GM18519 (cell line): ENCODE data around the gene RNF141.

ENCODE experiments used
- ATAC-seq: cut with Tn5 transposase; IDR thresholded peaks from one replicate; pipeline ENCODE4 v1.9.1; 2021; ENCODE audit warnings: mild to moderate bottlenecking, moderate library complexity; ENCODE audit not compliant: unreplicated experiment, low FRiP score

The RNF141 gene

DNA sequence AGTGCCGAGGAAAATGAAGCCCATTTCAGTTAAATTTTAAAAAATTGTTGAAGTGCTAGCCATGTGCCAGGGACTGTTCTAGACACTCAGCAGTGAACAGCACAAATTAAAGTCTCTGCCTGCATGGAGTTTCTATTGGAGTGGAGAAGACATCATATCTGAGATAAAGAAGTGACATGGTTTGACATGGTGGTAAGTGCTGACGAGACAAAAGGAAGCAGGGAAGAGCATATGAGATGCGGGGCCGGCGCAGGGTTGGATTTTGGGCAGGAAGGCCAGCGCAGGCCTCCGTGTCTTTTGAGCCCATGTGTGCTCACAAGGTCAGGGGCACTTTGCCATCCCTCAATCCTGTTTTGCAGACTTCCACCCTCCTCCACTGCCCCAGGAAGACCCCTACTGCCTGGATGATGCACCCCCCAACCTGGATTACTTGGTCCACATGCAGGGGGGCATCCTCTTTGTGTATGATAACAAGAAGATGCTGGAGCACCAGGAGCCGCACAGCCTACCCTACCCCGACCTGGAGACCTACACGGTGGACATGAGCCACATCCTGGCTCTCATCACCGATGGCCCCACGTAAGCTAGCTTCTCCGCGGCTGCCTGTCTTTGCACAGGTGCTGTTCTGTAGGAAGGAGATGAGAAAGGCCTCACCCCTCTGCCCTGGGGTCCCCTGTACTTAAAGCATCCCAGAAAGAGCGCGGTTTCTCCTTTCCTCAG lies 56.4 kb downstream of the RNF141 start:
- ATAC-seq: no peak

DNA sequence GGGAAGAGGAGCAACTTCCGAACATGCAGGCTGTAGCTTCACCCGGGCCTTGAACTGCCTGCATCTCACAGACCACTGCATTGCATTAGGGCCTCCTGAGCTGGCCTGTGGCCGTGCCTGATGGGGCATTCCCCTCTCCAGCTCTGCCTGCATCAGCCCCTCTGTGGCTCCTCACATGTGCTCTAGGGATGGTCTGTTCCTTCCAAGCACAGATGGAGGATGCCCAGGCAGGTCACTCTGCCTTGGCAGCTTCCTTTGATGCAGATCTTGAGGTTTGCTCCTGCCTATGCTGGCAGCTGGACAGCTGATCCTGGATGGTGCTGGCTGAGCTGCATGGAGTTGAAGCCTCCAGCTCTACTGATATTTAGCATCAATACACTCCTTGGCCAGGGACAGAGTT lies 57.4 kb downstream of the RNF141 start:
- no peak for ATAC-seq

DNA sequence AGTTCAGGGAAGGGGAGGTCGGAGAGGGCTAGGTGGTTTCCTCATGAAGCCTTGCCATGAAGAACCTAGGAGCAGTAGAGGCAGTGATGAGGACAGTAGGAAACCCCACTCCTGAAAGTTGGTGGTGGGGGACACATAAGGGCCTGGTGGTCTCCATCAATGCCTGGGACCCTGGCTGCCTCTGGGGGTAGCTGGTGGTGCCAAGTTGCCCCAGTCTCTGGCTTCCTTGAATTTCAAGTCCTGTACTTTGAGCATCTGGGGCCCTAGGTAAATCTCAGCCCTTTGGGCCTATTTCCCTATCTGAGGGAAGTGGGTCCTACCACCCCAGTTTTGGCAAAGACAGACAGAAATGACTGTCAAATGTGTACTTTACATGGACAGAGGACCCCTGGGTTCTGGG lies 57.8 kb downstream of the RNF141 start:
- no peak for ATAC-seq

DNA sequence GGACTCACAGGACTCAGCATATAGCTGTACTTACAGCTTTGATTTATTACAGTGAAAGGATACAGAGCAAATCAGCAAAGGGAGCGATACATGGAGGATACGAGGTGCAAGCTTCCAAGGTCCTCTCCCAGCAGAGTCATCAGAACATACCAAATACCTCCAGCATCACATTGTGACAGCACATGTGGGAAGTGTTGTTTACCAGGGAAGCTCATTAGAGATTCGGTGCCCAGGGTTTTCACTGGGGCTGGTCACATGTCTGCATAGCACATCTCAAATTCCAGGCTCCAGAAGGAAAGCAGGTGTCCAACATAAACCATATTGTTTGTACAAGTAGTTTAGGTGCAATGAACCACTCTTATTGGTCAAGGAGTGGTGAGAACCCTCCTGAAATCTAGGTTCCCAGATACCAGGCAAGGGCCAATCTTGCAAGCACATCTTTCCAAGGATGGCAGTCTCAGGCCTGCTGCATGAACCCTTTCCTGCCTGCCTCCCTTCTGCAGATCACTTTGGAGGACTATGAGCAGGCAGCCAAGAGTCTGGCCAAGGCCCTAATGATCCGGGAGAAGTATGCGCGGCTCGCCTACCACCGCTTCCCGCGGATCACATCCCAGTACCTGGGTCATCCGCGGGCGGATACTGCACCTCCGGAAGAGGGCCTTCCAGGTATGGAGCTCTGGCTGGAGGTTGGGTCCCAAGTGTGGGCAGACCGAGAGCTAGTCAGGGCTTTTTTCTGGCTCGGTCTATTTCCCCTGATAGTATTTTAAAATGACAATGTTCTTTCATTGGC lies 59.2 kb downstream of the RNF141 start:
- no peak for ATAC-seq

DNA sequence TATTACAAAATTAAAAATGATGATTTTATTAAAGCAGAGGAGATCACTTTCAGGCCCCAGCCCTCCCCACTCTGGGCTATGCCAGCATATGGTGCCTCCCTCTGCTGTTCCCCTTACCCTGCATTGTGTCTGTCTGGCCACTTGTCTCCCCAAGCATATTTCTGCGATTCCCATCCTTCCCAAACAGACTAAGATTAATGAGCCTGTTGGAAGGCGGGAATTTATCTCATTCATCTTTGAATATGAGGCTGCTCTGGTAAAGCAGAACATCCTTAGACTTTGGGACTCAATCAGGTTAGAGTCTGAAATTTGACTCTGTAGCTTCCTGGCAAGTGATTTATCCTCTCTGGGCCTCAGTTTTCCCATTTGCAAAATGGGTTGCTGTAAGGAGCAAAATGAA lies 60.2 kb downstream of the RNF141 start:
- ATAC-seq: no peak

DNA sequence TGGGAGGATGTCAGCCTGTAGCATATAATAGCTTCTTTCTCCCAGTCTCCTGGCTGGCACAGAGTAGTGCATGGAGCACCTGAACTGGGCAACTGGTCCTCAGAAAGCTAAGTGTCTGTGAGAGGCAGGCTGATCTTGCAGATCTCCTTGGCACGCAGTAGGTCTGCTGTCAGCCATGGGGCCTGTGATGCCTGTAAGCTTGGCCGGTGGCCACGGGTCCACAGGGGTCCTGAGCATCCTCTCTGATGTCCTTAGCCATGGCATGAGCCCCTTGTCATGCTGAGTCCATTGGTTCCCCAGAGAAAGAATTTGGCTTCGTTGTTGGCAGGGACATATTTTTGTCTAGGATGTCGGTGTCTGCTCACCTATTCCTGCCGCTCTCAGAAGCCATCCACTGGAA lies 61.0 kb downstream of the RNF141 start:
- ATAC-seq: no peak

DNA sequence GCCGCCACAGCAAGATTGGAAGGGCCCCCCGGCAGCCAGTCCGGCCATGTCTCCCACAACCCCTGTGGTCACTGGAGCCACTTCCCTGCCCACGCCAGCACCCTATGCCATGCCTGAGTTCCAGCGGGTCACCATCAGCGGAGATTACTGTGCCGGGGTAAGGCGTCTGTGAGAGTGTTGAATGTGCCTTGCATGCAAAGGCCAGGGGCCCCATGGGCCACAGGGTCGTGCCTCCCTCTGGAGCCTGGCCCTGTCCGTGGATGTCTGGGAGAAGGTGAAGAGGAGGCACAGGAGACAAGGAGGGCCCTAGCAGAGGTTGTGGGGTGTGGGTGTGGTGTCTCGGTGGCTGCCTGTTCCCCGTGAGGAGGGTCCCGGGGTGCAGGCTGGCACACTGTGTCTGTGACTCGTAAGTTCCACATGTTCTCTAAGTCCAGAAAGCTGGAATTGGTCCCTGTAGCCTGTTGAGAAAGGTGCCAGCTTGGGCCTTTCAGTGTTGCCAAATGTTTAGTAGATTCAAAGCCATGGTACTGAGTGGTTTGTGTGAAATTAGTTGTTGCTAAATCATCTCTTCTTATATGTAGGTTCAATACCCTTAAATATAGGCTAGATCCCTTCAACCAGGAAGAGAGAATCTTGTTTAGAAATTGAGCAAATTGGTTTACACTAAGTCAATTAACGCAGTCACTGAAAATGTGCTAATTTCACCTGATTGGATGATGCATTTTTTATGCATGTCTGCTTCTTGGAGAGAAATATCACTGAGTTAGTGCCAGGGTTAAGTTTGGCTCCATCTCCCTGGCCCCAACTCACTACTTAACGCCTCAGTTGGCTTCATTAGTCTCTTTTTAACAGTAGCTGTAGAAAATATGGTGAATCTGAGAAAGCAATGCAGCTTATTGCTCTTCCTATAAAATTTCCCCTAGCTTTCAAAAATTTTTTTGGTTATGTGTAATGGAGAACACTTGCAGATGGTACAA lies 62.1 kb downstream of the RNF141 start:
- ATAC-seq: no peak

DNA sequence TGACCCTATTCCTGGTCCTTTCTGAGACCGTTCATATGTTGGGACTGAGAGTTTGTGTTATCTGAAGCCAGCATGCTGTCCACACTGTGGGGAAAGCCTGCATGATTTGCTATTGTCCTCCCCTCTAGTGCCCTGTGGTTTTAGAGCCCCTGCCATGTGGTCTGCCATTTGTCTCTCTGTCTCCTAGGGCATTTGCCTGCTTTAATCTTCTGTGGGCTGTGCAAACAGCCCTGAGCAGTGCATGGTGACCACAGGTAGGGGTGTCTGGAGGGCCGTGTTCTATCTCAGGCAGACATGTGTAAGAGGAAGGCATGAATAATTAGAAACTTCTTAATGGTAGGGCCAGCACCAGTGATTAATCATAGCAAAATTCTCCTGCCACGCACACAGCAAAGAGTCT lies 62.9 kb downstream of the RNF141 start:
- no peak for ATAC-seq

DNA sequence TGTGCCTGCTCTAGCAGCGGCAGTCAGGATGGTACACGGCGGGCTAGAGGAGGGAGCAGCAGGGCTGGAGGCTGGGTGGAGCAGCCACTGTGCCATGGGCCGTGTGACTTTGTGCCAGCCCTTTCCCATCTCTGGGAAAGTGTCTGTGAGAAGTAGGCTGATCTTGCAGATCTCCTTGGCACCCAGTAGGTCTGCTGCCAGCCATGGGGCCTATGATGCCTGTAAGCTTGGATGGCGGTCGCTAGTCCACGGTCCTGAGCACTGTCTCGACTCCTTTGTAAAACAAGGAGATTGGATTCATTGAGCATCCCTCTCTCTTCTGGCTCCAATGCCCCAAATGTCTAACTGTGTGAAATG lies 63.3 kb downstream of the RNF141 start:
- ATAC-seq: no peak

DNA sequence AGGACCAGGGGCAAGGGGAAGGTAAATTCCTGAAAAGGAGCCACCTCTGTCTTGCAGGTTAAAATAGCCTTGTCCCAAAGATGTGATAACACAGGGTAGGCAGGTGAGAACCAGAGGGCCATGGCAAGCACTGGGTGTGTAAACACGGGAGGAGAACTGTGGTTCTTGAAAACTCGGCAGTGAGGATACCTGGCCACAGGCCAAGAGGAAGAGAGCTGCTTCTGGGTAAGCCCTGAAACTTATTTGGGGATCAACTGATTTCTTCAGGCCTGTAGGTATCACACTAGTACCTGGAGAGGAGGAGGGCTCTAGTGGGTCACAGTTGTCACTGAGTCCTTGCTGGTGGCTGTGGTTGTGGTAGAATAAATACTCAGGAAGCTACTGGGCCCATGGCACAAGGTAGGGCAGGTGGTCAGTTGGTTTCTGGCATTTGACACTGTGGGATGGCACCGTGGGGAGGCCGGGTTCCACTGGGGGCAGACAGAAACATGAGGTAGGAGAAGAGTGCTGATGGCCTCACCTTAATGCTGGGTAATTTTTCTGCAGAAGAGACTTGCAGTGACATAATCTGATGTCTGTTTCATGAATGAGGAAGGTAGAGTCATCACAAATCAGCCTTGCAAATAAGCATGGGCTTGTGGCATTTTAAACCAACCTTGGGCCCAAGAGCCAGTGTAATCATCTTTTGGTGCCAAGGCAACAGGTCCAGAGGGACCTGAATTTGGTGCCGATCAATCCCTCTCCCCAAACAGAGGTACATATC lies 63.9 kb downstream of the RNF141 start:
- ATAC-seq: no peak

DNA sequence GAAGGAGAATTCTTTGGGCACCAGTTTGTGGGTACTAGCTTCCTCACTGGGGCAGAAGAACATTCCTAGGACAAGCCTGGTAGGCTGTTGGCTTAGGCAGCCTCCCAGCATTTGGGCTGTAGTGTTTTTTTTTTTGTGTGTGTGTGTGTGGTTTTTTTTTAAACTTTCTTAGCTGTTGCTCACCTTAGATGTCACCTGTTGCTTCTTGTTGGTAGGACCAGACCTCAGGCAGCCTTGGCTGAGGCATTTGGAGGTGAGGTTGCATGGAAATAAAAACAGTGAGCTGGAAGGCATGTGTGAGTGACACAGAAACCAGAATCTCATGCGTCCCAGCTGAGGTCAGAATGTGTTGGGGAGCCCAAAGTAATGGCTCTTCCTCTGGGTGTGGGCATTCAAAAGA lies 64.6 kb downstream of the RNF141 start:
- no peak for ATAC-seq

DNA sequence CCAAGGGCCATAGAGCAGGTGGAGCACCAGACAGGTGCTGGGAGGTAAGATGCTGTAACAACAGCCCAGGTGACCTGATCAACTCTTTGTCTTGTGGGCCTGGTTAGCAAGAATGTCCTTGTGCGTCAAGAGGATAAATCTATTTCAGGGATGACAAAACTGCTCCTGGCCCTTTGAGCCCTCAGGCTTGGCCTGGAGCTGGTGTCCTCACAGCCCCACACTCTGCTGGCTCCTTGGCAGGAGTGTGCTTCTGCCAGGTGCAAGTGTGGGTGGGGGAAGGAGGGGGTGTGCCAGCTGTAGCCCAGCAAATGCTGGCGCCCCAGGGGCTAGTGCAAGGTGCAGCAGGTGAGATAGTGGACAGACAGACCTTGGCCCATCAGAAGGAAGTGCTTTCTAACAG lies 66.4 kb downstream of the RNF141 start:
- no peak for ATAC-seq

DNA sequence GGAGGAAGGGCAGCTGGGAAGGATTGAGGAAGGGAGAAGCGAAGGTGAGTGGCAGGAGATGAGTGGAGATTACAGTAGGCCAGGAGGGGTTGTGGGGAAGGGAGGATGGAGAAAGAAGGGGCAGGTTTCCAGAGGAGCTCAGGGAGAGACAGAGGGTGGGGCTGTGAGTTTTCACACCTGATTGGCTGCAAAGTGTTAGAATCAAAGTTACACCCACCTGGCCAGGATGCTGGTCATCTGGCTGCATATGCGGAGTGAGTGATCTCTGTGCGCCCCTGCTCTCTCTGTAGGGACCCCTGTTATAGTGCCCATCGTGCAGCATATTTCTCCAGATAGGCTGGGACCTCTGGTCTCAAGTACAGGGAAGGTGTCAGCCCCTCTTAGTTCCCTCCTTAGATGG lies 67.6 kb downstream of the RNF141 start:
- ATAC-seq: no peak

DNA sequence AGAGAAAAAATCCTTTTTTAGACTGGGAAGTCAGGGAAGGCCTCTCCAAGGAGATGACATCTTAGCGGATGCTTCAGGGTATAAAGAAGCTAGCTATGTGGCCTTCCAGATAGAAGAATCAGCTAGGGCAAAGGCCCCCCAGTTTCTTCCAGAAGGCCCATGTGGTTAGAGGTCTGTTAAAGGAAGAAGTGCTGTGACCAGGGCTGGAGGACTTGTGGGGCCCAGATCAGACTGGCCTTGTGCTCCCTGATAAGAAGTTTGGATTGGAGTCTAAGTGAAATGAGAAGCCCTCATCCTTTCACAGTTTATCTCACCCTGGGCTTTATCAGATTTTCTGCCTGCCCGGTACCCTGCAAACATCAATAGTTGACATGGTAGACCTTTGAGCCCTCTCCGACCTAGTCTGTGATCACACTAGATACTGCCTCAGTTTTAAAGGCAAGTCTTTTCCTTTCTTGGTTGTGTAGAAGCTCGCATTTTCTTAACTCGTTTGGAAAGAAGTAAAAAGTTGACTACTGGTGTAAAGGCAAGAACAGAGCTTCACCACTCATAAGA lies 78.2 kb downstream of the RNF141 start:
- ATAC-seq: no peak
